Smooth muscle cell (in vitro differentiated cells): ENCODE measurements around the gene THSD7B. TPM values are rescaled to one million over a fixed set of nuclear protein-coding genes. Genes with fewer than 3 reads are reported as not detected.

ENCODE experiments used
- DNase-seq: peaks from one replicate; lab custom pipeline; 2025; ENCODE audit not compliant: unreplicated experiment; lab: John Stamatoyannopoulos, UW
- H2AFZ ChIP-seq: fragments of 200-600 bp; sonication (generic); 2 replicates; pipeline ENCODE4 v1.6.0; 2016; ENCODE audit warnings: antibody characterized with exemption, low read depth, mild to moderate bottlenecking
- H3F3A ChIP-seq: fragments of 200-600 bp; sonication (generic); 2 replicates; pipeline ENCODE4 v1.6.0; 2017; ENCODE audit warnings: antibody characterized with exemption, low read depth
- H3K27ac ChIP-seq: fragments of 200-600 bp; sonication (generic); 2 replicates; pipeline ENCODE4 v1.5.1; 2016; ENCODE audit warnings: low read depth, mild to moderate bottlenecking
- H3K27me3 ChIP-seq: fragments of 200-600 bp; sonication (generic); 2 replicates; pipeline ENCODE4 v1.6.1; 2016; ENCODE audit warnings: low read depth, mild to moderate bottlenecking
- H3K36me3 ChIP-seq: fragments of 200-600 bp; sonication (generic); 2 replicates; pipeline ENCODE4 v1.5.1; 2016; ENCODE audit warnings: low read depth
- H3K4me1 ChIP-seq: fragments of 200-600 bp; sonication (generic); 2 replicates; pipeline ENCODE4 v1.5.1; 2016; ENCODE audit warnings: low read depth
- H3K4me2 ChIP-seq: fragments of 200-600 bp; sonication (generic); 2 replicates; pipeline ENCODE4 v1.6.0; 2016; ENCODE audit warnings: mild to moderate bottlenecking
- H3K4me3 ChIP-seq: fragments of 200-600 bp; sonication (generic); 2 replicates; pipeline ENCODE4 v1.5.1; 2016; ENCODE audit warnings: mild to moderate bottlenecking
- H3K79me2 ChIP-seq: fragments of 200-600 bp; sonication (generic); 2 replicates; pipeline ENCODE4 v1.6.0; 2016; ENCODE audit warnings: low read depth, mild to moderate bottlenecking
- H3K9ac ChIP-seq: fragments of 200-600 bp; sonication (generic); 2 replicates; pipeline ENCODE4 v1.6.0; 2016; ENCODE audit warnings: low read depth
- H3K9me3 ChIP-seq: fragments of 200-600 bp; sonication (generic); replicated peaks from 2 replicates; pipeline ENCODE4 v1.5.1; 2016; ENCODE audit warnings: low read depth
- H4K20me1 ChIP-seq: fragments of 200-600 bp; sonication (generic); 2 replicates; pipeline ENCODE4 v1.6.0; 2016; ENCODE audit warnings: low read depth
- CTCF ChIP-seq: fragments of 200-600 bp; sonication (generic); IDR thresholded peaks from 2 replicates; pipeline ENCODE4 v1.5.1; 2017; ENCODE audit warnings: borderline replicate concordance, mild to moderate bottlenecking, antibody characterized with exemption; ENCODE audit not compliant: insufficient read depth, poor library complexity, severe bottlenecking
- WGBS: methylation state at CpG from one replicate; pipeline ENCODE4 v1.1.7; 2016; ENCODE audit warnings: low lambda C conversion rate; 5-methylcytosine and 5-hydroxymethylcytosine counted together
- polyA plus RNA-seq: library from polyadenylated mRNA; unstranded; fragments of >200 nt; fragmentation: Nextera tagmentation; extraction: Ambion mirVana; gene quantifications from 2 replicates; pipeline ENCODE4 v1.2.1, GENCODE V29; 2016
- total RNA-seq: library from RNA; depleted of rRNA; stranded (reverse); fragments of >200 nt; gene quantifications from 2 replicates; pipeline ENCODE4 v1.2.3, GENCODE V29; 2014

The THSD7B gene
- total and polyA plus RNA-seq, 2 experiments from 2014 or later: not detected

- H3K36me3 ChIP-seq: no peaks in the 10 kb centered on the region
- no peak for DNase-seq
- no peak for TF ChIP-seq CTCF
- WGBS: 80% methylated on average over 2 of the region's 2 CpGs
- no peak overlapping the region for H2AFZ ChIP-seq
- peaks cover 3% of the 10 kb centered on the region for H3K27me3 ChIP-seq
- H3K4me1 ChIP-seq: no peaks in the 10 kb centered on the region
- H3F3A ChIP-seq: no peaks in the 10 kb centered on the region
- H3K79me2 ChIP-seq: no peaks in the 10 kb centered on the region
- H3K4me3 ChIP-seq: no peak overlapping the region
- H4K20me1 ChIP-seq: no peaks in the 10 kb centered on the region
- H3K9ac ChIP-seq: no peak overlapping the region
- H3K4me2 ChIP-seq: no peak overlapping the region
- H3K9me3 ChIP-seq: no peaks in the 10 kb centered on the region
- no peak overlapping the region for H3K27ac ChIP-seq
Measured at GRCh38 chr2:137654046-137654445, 888.7 kb downstream of the THSD7B start.

GRCh38 chr2:137655814-137656213 is 890.5 kb downstream of the THSD7B start:
- H3F3A ChIP-seq: no peaks in the 10 kb centered on the region
- no peak overlapping the region for H3K9ac ChIP-seq
- H3K4me3 ChIP-seq: no peak overlapping the region
- no peaks in the 10 kb centered on the region for H3K36me3 ChIP-seq
- H3K4me2 ChIP-seq: no peak overlapping the region
- no peaks in the 10 kb centered on the region for H3K79me2 ChIP-seq
- H3K27ac ChIP-seq: no peak overlapping the region
- TF ChIP-seq CTCF: no peak
- no peaks in the 10 kb centered on the region for H3K4me1 ChIP-seq
- no peaks in the 10 kb centered on the region for H3K9me3 ChIP-seq
- DNase-seq: no peak
- H4K20me1 ChIP-seq: no peaks in the 10 kb centered on the region
- WGBS: 92% methylated on average over 3 of the region's 3 CpGs
- H2AFZ ChIP-seq: no peak overlapping the region
- H3K27me3 ChIP-seq: no peaks in the 10 kb centered on the region

GRCh38 chr2:137658433-137658832 is 893.1 kb downstream of the THSD7B start:
- Histone ChIP-seq H3F3A (no peaks in the 10 kb centered on the region), H3K4me1 (no peaks in the 10 kb centered on the region), H3K4me2 (no peak overlapping the region), H3K27me3 (no peaks in the 10 kb centered on the region), H3K9me3 (no peaks in the 10 kb centered on the region), H3K79me2 (no peaks in the 10 kb centered on the region), H3K36me3 (no peaks in the 10 kb centered on the region), H3K9ac (no peak overlapping the region), H4K20me1 (no peaks in the 10 kb centered on the region), H3K27ac (no peak overlapping the region), H3K4me3 (no peak overlapping the region), H2AFZ (no peak overlapping the region)
- WGBS: 89% methylated on average over 4 of the region's 4 CpGs
- no peak for DNase-seq
- TF ChIP-seq CTCF: no peak

- no peak overlapping the region for H3K4me3 ChIP-seq
- TF ChIP-seq CTCF: no peak
- H2AFZ ChIP-seq: no peak overlapping the region
- no peak overlapping the region for H3K9ac ChIP-seq
- WGBS: 62% methylated on average over 5 of the region's 5 CpGs
- H3K9me3 ChIP-seq: no peaks in the 10 kb centered on the region
- no peaks in the 10 kb centered on the region for H3K27me3 ChIP-seq
- no peaks in the 10 kb centered on the region for H3F3A ChIP-seq
- no peaks in the 10 kb centered on the region for H3K79me2 ChIP-seq
- no peaks in the 10 kb centered on the region for H3K36me3 ChIP-seq
- no peak overlapping the region for H3K4me2 ChIP-seq
- no peak for DNase-seq
- no peaks in the 10 kb centered on the region for H4K20me1 ChIP-seq
- no peak overlapping the region for H3K27ac ChIP-seq
- H3K4me1 ChIP-seq: no peaks in the 10 kb centered on the region
Measured at GRCh38 chr2:137659616-137660015, 894.3 kb downstream of the THSD7B start.
